H9 (cell line): ENCODE data around the gene SURF2. TPM values are rescaled to one million over a fixed set of nuclear protein-coding genes. Genes with fewer than 3 reads are reported as not detected.

Experiments
- DNase-seq: peaks from one replicate; pipeline ENCODE4 v3.0.0-alpha.2; 2017
- H2AFZ ChIP-seq: one replicate; pipeline ENCODE4 v1.6.1; 2013; ENCODE audit warnings: mild to moderate bottlenecking, low read length, control low read depth, moderate library complexity
- H2AK5ac ChIP-seq: 2 replicates; pipeline ENCODE4 v1.6.1; 2013; ENCODE audit warnings: low read length, control low read depth, mixed read lengths; ENCODE audit not compliant: insufficient read length
- H2BK120ac ChIP-seq: one replicate; pipeline ENCODE4 v1.6.1; 2013; ENCODE audit warnings: low read depth, mild to moderate bottlenecking, low read length, control low read depth, inconsistent platforms; ENCODE audit not compliant: poor library complexity, severe bottlenecking
- H2BK12ac ChIP-seq: 2 replicates; pipeline ENCODE4 v1.6.1; 2013; ENCODE audit warnings: low read length, control low read depth, mixed read lengths, low read depth; ENCODE audit not compliant: insufficient read length
- H2BK15ac ChIP-seq: 2 replicates; pipeline ENCODE4 v1.6.1; 2013; ENCODE audit warnings: low read depth, low read length, control low read depth
- H2BK20ac ChIP-seq: one replicate; pipeline ENCODE4 v1.6.1; 2013; ENCODE audit warnings: low read depth, mild to moderate bottlenecking, low read length, control low read depth, inconsistent platforms; ENCODE audit not compliant: poor library complexity, severe bottlenecking
- H2BK5ac ChIP-seq: 2 replicates; pipeline ENCODE4 v1.6.1; 2013; ENCODE audit warnings: low read length, control low read depth, mixed read lengths; ENCODE audit not compliant: insufficient read length
- H3K14ac ChIP-seq: 2 replicates; pipeline ENCODE4 v1.6.1; 2013; ENCODE audit warnings: low read length, control low read depth; ENCODE audit not compliant: insufficient read depth
- H3K18ac ChIP-seq: 2 replicates; pipeline ENCODE4 v1.6.1; 2013; ENCODE audit warnings: low read depth, mild to moderate bottlenecking, mixed read lengths, low read length, control low read depth; ENCODE audit not compliant: insufficient read length
- H3K23ac ChIP-seq: 2 replicates; pipeline ENCODE4 v1.6.1; 2013; ENCODE audit warnings: low read length, control low read depth, mixed read lengths, low read depth; ENCODE audit not compliant: insufficient read length
- H3K23me2 ChIP-seq: 2 replicates; pipeline ENCODE4 v1.6.1; 2013; ENCODE audit warnings: low read depth, mild to moderate bottlenecking, mixed read lengths, low read length, control low read depth; ENCODE audit not compliant: insufficient read length, poor library complexity, severe bottlenecking
- H3K27ac ChIP-seq: 2 replicates; pipeline ENCODE4 v1.5.1; 2013; ENCODE audit warnings: low read length, control low read depth, mixed read lengths, low read depth; ENCODE audit not compliant: insufficient read length
- H3K27me3 ChIP-seq: 2 replicates; pipeline ENCODE4 v1.6.1; 2013; ENCODE audit warnings: low read length, control low read depth, inconsistent platforms; ENCODE audit not compliant: insufficient read depth
- H3K4ac ChIP-seq: 2 replicates; pipeline ENCODE4 v1.6.1; 2013; ENCODE audit warnings: low read depth, mild to moderate bottlenecking, control low read depth, inconsistent platforms, low read length, moderate library complexity
- H3K4me1 ChIP-seq: 2 replicates; pipeline ENCODE4 v1.6.1; 2013; ENCODE audit warnings: low read length, control low read depth, inconsistent platforms; ENCODE audit not compliant: insufficient read depth
- H3K4me2 ChIP-seq: 2 replicates; pipeline ENCODE4 v1.6.1; 2013; ENCODE audit warnings: low read length, control low read depth, mixed read lengths; ENCODE audit not compliant: insufficient read length, insufficient read depth
- H3K56ac ChIP-seq: 2 replicates; pipeline ENCODE4 v1.6.1; 2013; ENCODE audit warnings: low read depth, mild to moderate bottlenecking, mixed read lengths, low read length, control low read depth; ENCODE audit not compliant: insufficient read length
- H3K79me1 ChIP-seq: 2 replicates; pipeline ENCODE4 v1.6.1; 2013; ENCODE audit warnings: low read depth, mild to moderate bottlenecking, moderate library complexity, low read length, control low read depth, inconsistent platforms; ENCODE audit not compliant: insufficient read depth, poor library complexity, severe bottlenecking
- H3K79me2 ChIP-seq: 2 replicates; pipeline ENCODE4 v1.6.1; 2013; ENCODE audit warnings: low read length, control low read depth, inconsistent platforms; ENCODE audit not compliant: insufficient read depth
- H3K9ac ChIP-seq: 2 replicates; pipeline ENCODE4 v1.6.1; 2013; ENCODE audit warnings: low read length, control low read depth, mixed read lengths; ENCODE audit not compliant: insufficient read length; ENCODE audit errors: extremely low read depth
- H3K9me3 ChIP-seq: one replicate; pipeline ENCODE4 v1.6.1; 2013; ENCODE audit warnings: low read depth, low read length, inconsistent platforms; ENCODE audit not compliant: control insufficient read depth
- H3T11ph ChIP-seq: one replicate; pipeline ENCODE4 v1.6.1; 2013; ENCODE audit warnings: mild to moderate bottlenecking, low read length, control low read depth, inconsistent platforms
- H4K20me1 ChIP-seq: one replicate; pipeline ENCODE4 v1.6.1; 2013; ENCODE audit not compliant: control insufficient read depth, insufficient read length, insufficient read depth
- H4K5ac ChIP-seq: 2 replicates; pipeline ENCODE4 v1.6.1; 2013; ENCODE audit warnings: low read depth, mild to moderate bottlenecking, mixed read lengths, low read length, control low read depth; ENCODE audit not compliant: insufficient read length
- H4K8ac ChIP-seq: replicated peaks from 2 replicates; pipeline ENCODE4 v1.6.1; 2013; ENCODE audit warnings: low read length, control low read depth, mixed read lengths, low read depth; ENCODE audit not compliant: insufficient read length
- H4K91ac ChIP-seq: 2 replicates; pipeline ENCODE4 v1.6.1; 2013; ENCODE audit warnings: low read depth, mild to moderate bottlenecking, moderate library complexity, mixed read lengths, low read length, control low read depth; ENCODE audit not compliant: insufficient read length
- H3K27ac Mint-ChIP-seq, 3 experiments: 2 replicates in 2 of 3; 3 replicates in 1 of 3; pipeline ENCODE4 v1.8.0; 2020 to 2021; ENCODE audit warnings: mixed read lengths in 3 of 3, mild to moderate bottlenecking in 1 of 3, moderate library complexity in 1 of 3
- H3K27me3 Mint-ChIP-seq: 2 replicates; pipeline ENCODE4 v1.8.0; 2021; ENCODE audit warnings: low read depth, mild to moderate bottlenecking, moderate library complexity, mixed read lengths
- H3K36me3 Mint-ChIP-seq, 3 experiments: 2 replicates in 2 of 3; 3 replicates in 1 of 3; pipeline ENCODE4 v1.8.0; 2020 to 2021; ENCODE audit warnings: low read depth in 3 of 3, mixed read lengths in 3 of 3; ENCODE audit not compliant: insufficient read depth in 1 of 3
- H3K4me1 Mint-ChIP-seq, 2 experiments: 2 replicates each; pipeline ENCODE4 v1.8.0; 2020; ENCODE audit warnings: mixed read lengths in 2 of 2
- H3K4me3 Mint-ChIP-seq, 2 experiments: 2 replicates in 1 of 2; 3 replicates in 1 of 2; pipeline ENCODE4 v1.8.0; 2020 to 2021; ENCODE audit warnings: mild to moderate bottlenecking in 2 of 2, mixed read lengths in 2 of 2, moderate library complexity in 1 of 2
- H3K9me3 Mint-ChIP-seq, 2 experiments: 2 replicates in 1 of 2; 3 replicates in 1 of 2; pipeline ENCODE4 v1.8.0; 2020; ENCODE audit warnings: mild to moderate bottlenecking in 2 of 2, mixed read lengths in 2 of 2, moderate library complexity in 1 of 2
- CTCF ChIP-seq: fragments of 200-600 bp; sonication (generic); conservative IDR thresholded peaks from 3 replicates; pipeline ENCODE4 v1.8.0; 2021; ENCODE audit warnings: antibody characterized with exemption, mild to moderate bottlenecking
- WGBS: extraction: QIAGEN DNeasy Blood & Tissue Kit; methylation state at CpG from one replicate; pipeline ENCODE4 v1.1.7; 2013; ENCODE audit warnings: missing lambda C conversion rate, low lambda C conversion rate, mixed read lengths; ENCODE audit not compliant: insufficient read length; ENCODE audit errors: extremely low coverage; 5-methylcytosine and 5-hydroxymethylcytosine counted together
- total RNA-seq: library from RNA; stranded (reverse); gene quantifications from 2 replicates; pipeline ENCODE4 v1.2.1, GENCODE V29; 2021

Gene SURF2
- total RNA-seq, 1 experiment from 2014 or later, result 44.4 TPM

- H3K27me3 Mint-ChIP-seq, result peaks cover 5% of the 10 kb centered on the region
- peaks cover 18 to 20% of the 10 kb centered on the region in 2 experiments for H3K4me1 Mint-ChIP-seq
- 0 out of 7 replicates have a peak overlapping the region, but pooled peaks of 1 of the 3 experiments have one; percentile 43 for H3K27ac Mint-ChIP-seq
These were observed 24.5 kb upstream of the SURF2 start for GRCh38 chr9:133331641-133332380.

More at GRCh38 chr9:133331641-133332380, 24.5 kb upstream of the SURF2 start:
- TF ChIP-seq CTCF, result no peak
- H2AK5ac ChIP-seq, result no peak overlapping the region
- no peaks in the 10 kb centered on the region for H3K27me3 ChIP-seq
- H2BK12ac ChIP-seq, result no peak overlapping the region
- H2AFZ ChIP-seq, result no peak overlapping the region
- no peak overlapping the region for H3K27ac ChIP-seq
- no CpG with 5 or more reads among the region's 57 CpGs for WGBS
- no peaks in the 10 kb centered on the region for H3K79me1 ChIP-seq
- no peaks in the 10 kb centered on the region for H3K9me3 ChIP-seq
- no peaks in the 10 kb centered on the region for H4K20me1 ChIP-seq
- no peak overlapping the region for H3K9ac ChIP-seq
- H3K36me3 Mint-ChIP-seq, result peaks cover 34 to 59% (median 57%) of the 10 kb centered on the region in 3 experiments
- no peak overlapping the region for H3K14ac ChIP-seq
- peak; percentile 28 for DNase-seq
- no peak overlapping the region for H2BK5ac ChIP-seq
- peaks cover 3% of the 10 kb centered on the region for H3K23me2 ChIP-seq
- H3K4me1 ChIP-seq, result no peaks in the 10 kb centered on the region
- peaks cover 3% of the 10 kb centered on the region; the same call in 1 of the 2 replicates for H3K79me2 ChIP-seq
- no peak overlapping the region for H4K91ac ChIP-seq
- H3K9me3 Mint-ChIP-seq, result peaks cover 12 to 16% of the 10 kb centered on the region in 2 experiments
- no peak overlapping the region for H3K4me2 ChIP-seq
- no peak overlapping the region for H2BK20ac ChIP-seq
- no peak overlapping the region for H3K56ac ChIP-seq
- no peak overlapping the region for H3K18ac ChIP-seq
- no peak overlapping the region for H2BK120ac ChIP-seq
- H4K8ac ChIP-seq, result no peak overlapping the region
- no peak overlapping the region for H3K4ac ChIP-seq
- H2BK15ac ChIP-seq, result no peak overlapping the region
- H4K5ac ChIP-seq, result no peak overlapping the region
- no peak overlapping the region for H3T11ph ChIP-seq
- H3K4me3 Mint-ChIP-seq, result no peak overlapping the region
- H3K23ac ChIP-seq, result no peak overlapping the region
